Keratinocyte (primary cell): ENCODE results near the gene FRMD4B.

Experiments used
- CTCF ChIP-seq, 3 experiments: IDR thresholded peaks in 1 of 3; conservative IDR thresholded peaks in 1 of 3; optimal IDR thresholded peaks in 1 of 3; 2 replicates in 2 of 3; 3 replicates in 1 of 3; pipeline versions ENCODE3 to v1.5.1; 2011; ENCODE audit warnings: low read length in 3 of 3, mild to moderate bottlenecking in 3 of 3, moderate library complexity in 2 of 3, control low read depth in 1 of 3, inconsistent platforms in 1 of 3; ENCODE audit not compliant: insufficient read depth in 2 of 3; ENCODE audit errors: extremely low read depth in 1 of 3
- EZH2 ChIP-seq: IDR thresholded peaks from one replicate; pipeline ENCODE4 v1.6.1; 2012; ENCODE audit warnings: inconsistent platforms, mild to moderate bottlenecking, low read length, moderate library complexity

- TF ChIP-seq CTCF (optimal IDR thresholded peaks at IDR 0.05 in 1 of 3, IDR thresholded peaks at IDR 0.05 in 1 of 3, conservative IDR thresholded peaks at IDR 0.05 in 1 of 3; ENCODE audit: extremely low read depth in 1 of 3, insufficient read depth in 2 of 3, low read length in 3 of 3) (no peak), EZH2 (no peak)
Observed at GRCh38 chr3:69325151-69325550, 60.7 kb downstream of the FRMD4B start.
